Right ventricle myocardium inferior (tissue), 1 donor: ENCODE data around the gene LZIC. TPM values are rescaled to one million over a fixed set of nuclear protein-coding genes. Genes with fewer than 3 reads are reported as not detected.

Source experiments
- ATAC-seq: fragments of 200-7000 bp; cut with Tn5 transposase; one replicate; pipeline ENCODE4 v1.9.1; 2020; ENCODE audit warnings: mild to moderate bottlenecking, moderate library complexity
- DNase-seq: peaks from one replicate; pipeline ENCODE4 v3.0.0; 2021; ENCODE audit errors: missing footprints
- intact Hi-C: fragments of 100-400 bp; cut with DNase I; formaldehyde crosslinking; loops from one replicate; pipeline ENCODE4 v1.11.0; 2022
- total RNA-seq: library from RNA; stranded (reverse); fragmentation: NEBNext Ultra II Directional; extraction: Animal tissue kit (Norgen Biotek cat#: 25700); gene quantifications from one replicate; pipeline ENCODE4 v1.2.1, GENCODE V29; 2021
- donor health status: DM: no; HTN: yes; CAD: no; lungs with severe emphysema.

LZIC gene
- total RNA-seq, 1 donor from 2014 or later = 41.8 TPM

DNA sequence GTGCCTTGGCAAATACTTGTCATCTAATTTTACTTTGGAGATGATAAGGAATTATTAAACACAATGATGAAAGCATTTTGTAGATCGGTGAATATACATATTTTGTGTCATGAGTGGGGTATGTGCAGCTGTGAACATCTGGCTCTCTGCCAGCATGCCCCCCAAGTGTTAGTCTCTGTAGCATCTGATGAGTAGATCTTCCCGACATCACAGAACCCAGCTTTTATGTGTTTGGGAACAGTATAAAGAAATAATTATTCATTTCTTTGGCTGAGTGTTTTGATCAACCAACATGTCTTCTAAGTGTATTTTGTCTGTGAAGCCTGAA is 28.6 kb downstream of the LZIC start:
- ATAC-seq (no peak), DNase-seq (no peak)
- intact Hi-C loops = loop anchor here (5.0 kb wide), 1 partner anchor 287 kb away; no protein-coding TSS in a partner anchor

DNA sequence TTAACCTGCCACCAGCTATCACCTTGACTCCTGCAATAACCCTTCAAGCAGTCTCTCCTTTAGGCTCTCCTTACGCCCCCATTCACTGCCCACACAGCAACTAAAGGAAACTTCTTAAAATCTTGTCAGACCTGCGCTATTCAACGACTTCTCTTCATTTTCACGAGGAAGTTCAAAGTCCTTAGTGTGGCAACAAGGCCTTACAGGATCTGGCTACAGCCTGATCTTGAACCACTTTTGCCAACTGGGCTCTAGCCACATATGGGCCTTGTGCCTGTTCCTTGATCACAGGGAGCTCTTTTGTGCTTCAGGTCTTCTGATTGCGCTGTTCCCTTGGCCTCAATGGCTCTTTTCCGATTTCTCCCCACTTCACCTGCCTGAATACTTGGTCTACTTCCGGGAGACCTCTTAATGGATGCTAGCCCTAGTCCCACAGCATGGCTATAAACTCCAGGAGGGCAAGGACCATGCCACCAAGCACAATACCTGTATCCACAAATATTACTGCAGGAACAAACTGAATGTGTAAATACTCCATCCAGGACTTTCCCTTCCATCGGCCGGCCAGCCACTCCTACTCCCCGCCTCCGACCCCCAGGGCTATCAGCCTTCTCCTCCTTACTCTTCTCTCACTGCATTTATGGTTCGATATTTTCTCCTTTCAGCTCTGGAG is 30.8 kb downstream of the LZIC start:
- intact Hi-C loops = loop anchor here (5.0 kb wide), 1 partner anchor 285 kb away; no protein-coding TSS in a partner anchor
- ATAC-seq (no peak), DNase-seq (no peak)

DNA sequence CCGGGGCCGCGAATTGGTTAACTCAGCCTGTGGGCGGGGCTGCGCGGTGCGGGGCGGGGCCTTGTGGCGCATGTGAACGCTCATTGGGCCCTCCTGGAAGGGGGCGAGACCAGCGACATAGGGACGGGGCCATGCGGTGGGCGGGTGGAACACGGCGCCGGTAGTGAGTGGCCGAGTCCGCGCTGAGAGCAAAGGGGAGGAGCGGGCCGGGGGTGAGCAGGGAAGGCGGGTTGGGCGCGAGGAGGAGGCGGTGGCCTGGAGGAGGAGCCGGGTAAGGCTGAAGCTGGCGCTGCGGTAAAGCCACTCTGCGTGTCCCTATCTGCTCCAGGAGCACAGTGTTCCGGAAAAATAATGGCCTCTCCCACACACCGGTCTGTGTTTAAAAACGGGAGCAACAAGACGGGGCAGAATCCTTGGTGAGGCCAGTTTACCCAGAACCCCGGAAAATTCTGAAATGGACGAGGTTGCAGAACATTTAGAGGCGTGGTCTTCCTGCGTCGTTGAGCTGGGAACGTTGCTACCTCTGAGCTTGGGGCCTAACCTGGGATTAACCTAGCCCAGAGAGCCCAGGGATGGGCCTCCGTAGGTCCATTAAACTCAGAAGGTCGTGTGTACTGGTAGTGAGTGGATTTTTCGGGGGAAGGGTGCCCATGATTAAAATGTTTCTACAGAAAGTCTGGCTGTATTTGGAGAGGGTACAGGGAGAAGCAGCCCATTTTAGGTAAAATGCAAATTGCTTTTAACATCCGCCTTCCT is 32.6 kb downstream of the LZIC start:
- DNase-seq (peak; percentile 100), ATAC-seq (peak; percentile 99)
- intact Hi-C loops = loop anchor here (1.0 to 5.0 kb wide), 3 partner anchors 35 to 283 kb away; partner anchors contain the start of gene UBE4B

DNA sequence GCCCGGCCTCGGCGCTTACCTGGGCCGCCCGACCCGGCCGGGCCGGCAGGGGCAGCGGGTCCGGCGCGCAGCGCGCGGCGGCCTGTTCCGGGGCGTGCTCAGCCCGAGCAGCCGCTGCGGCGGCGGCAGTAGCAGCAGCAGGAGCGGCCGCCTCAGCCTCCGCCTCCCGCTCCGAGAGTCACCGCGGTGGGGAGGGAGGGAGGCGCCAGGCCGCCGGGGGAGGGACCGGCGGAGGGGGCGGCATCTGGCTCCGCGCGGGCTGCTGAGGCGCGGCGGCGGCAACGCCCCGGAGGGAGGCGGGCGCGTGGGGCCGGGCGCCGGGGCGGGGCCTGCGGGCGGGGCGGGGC is 33.1 kb downstream of the LZIC start, which contains the start of gene CTNNBIP1:
Gene CTNNBIP1, minus strand, starts transcription at position 194 of the 347 bp plus-strand sequence. CDS start 38,205 bp downstream, outside the sequence.
- DNase-seq = no peak
- intact Hi-C loops = loop anchor here (1.0 to 5.0 kb wide), 2 partner anchors 122 to 283 kb away; partner anchors contain the start of gene UBE4B
- ATAC-seq = no peak

DNA sequence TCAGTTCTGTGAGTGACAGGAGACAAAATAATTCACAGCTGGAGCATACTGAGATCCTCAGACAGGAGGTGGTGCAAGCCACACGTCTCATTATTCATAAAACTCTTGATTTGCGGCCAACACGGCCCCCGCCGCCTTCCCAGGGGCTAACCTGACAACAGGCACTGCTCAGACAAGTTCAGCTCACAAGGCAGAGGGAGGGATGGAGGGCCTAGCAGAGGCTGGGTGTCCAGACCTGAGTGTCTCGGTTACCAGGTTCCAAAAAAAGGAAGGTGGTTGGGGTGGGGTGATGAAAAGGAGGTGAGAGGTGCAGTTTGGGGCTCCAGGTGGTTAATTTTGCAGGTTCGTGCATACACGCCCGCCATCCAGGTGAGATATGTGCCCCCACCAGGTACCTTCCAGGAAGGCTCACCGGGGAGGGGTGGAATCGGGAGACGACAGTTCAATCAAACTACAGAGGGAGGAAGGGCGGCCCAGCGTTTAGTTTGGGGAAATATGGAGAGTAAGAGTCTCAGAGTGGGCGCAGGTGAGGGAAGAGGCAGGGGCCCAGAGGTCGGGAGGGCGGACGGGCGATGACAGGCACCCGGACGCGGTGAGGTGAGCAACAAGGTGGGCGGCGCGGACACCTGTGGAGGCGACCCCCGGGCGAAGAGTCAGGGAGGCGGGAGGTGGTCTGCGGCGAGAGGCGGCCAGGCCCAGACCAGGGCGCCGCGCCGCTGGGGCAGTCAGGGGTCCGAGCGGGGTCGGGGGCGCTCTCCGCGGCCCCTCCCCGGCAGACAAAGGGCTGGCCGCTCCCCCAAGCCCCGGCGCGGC is 33.8 kb downstream of the LZIC start:
- DNase-seq = no peak
- intact Hi-C loops = loop anchor here (1.0 to 5.0 kb wide), 2 partner anchors 123 to 282 kb away; partner anchors contain the start of gene UBE4B
- ATAC-seq = no peak

DNA sequence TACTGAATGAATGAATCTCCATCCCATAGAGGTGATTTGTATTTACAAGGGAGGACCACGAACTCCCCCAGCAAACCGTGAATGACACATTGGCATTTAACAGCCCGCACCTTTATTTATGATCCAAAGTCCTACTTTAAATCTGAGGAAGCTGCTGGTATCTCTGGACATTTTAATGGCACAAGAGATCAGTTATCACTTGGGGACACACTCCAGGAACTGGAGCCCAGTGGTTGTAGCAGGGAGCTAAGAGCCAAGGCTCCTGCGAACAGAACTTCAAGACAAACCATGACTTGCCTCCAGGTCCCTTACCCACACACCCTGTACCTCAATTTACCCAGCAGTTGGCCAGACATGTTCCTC is 34.3 kb downstream of the LZIC start:
- intact Hi-C loops = no loop called here
- ATAC-seq (no peak), DNase-seq (no peak)

DNA sequence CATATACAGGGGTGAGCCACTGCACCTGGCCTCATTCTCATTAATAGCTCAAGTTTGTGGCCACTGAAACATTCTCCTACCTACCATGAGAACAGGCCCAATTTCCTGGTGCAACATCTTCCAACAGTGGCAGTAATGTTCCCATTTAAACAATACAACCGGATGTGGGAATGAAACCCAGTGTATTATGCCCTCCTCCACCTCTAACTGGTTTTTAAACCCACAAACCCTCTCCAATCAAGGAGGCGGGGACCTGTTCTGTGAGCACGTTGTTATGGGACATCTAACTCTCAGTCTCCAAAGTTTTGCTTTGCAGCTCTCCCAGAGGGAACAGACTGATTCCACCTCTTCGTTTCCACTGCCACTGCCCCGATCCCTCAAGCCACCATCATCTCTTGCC is 35.8 kb downstream of the LZIC start:
- ATAC-seq = no peak
- intact Hi-C loops = no loop called here
- no peak for DNase-seq

DNA sequence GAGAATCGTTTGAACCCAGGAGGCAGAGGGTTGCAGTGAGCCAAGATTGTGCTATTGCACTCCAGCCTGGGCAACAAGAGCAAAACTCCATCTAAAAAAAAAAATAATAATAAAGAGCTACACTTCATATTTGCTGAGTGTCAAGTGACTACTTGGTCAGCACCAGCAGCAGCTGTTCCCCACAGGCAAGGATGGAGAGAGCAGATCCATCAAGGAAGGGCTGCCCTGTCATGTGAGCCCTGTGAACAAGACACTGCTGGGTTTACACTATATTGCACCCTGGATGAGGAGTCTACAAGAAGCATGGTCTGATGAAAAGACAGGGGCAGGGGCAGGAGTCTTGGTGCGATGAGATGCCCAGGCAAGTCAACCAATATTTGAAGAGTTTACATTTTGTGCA is 36.7 kb downstream of the LZIC start:
- intact Hi-C loops = no loop called here
- no peak for DNase-seq
- ATAC-seq = no peak

DNA sequence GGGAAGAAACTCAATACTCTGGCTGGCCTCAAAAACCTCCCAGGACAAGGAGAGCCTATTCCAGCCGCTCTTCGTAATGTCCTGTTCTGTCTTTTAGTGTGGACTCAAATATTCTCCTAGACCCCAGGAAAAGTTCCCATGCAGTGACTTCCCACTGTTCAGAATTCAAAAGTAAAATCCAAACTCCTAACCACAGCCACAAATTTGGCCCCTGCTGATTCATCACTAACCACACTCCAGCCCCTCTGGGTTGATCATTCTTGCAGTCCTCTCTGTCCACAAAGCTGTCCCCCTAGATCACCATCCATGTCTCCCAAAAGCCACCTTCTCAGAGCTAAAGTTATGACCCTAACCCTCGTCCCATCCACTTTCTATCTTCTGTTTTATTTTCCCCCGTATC is 38.2 kb downstream of the LZIC start:
- intact Hi-C loops = no loop called here
- ATAC-seq (no peak), DNase-seq (no peak)

DNA sequence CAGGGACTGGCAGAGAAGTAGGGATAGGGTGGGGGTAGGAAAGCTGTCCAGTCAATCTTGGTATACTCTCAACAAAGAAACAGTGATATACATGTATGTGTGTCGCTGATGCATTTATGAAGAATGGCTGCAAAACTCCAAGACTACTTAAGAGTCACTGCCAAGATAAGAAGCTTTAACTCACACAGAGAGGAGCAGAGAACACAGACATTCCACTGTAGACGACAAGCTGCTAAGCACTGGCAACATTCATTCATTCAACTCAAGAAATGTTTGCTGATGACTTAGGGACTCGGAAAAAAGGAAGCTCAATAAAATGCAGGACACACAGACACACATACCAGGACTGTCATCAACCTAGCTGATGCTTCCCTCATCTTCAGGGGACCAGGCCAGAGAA is 38.6 kb downstream of the LZIC start:
- intact Hi-C loops = no loop called here
- ATAC-seq = no peak

DNA sequence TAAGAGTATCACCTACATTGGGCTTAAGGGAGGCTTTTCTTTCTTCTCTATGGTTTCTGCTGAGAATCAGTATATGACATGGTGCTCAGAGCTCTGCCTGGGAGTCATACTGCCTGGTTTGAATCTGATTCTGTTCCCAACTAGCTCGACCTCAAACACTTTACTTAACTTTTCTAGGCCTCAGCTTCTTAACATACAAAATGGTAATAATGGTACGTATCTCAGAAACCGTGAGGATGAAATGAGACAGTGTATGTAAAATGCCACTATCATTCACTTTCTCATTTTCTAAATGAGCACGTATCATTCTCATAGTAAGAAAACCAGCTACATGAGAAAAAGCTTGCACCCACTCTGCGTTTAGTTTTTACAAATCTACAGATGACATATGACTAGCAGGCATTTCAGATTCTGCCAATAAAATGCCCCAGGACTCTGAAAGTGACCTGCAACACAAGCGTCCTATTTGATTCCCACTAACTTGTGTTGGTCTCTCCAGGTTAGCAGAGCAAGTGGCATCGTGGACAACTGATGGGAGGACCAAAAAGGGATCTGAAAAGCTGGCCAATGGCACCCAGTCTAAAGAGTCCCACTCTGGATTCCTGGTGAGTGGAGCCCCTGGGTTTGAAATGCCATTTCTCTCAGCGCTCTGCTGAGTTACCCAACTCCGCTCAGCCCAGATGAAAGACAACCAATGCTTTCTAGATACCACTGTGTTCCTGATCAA is 39.2 kb downstream of the LZIC start:
- intact Hi-C loops = no loop called here
- DNase-seq (no peak), ATAC-seq (no peak)

More for the DNA sequence above, 38.6 kb downstream of the LZIC start:
- DNase-seq = no peak

DNA sequence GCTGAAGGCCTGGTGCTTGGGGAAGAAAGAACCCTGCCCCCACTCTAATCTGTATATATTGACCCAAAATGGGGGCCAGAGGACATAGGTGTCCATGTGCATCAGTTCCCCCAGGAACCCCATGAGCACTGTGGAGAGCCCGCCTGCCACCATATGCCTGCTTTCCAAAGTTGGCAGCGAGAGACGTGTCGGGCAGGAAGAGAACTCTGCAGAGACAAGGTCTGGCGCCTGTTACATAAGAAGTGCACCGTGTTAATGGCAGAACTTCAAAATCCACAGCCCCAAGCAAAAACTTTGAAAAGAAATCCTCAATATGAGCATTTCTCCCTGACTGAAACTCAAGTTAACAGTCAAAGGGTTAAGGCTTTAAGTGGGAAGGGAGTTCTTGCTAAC is 41.1 kb downstream of the LZIC start:
- DNase-seq = no peak
- no peak for ATAC-seq
- intact Hi-C loops = no loop called here

DNA sequence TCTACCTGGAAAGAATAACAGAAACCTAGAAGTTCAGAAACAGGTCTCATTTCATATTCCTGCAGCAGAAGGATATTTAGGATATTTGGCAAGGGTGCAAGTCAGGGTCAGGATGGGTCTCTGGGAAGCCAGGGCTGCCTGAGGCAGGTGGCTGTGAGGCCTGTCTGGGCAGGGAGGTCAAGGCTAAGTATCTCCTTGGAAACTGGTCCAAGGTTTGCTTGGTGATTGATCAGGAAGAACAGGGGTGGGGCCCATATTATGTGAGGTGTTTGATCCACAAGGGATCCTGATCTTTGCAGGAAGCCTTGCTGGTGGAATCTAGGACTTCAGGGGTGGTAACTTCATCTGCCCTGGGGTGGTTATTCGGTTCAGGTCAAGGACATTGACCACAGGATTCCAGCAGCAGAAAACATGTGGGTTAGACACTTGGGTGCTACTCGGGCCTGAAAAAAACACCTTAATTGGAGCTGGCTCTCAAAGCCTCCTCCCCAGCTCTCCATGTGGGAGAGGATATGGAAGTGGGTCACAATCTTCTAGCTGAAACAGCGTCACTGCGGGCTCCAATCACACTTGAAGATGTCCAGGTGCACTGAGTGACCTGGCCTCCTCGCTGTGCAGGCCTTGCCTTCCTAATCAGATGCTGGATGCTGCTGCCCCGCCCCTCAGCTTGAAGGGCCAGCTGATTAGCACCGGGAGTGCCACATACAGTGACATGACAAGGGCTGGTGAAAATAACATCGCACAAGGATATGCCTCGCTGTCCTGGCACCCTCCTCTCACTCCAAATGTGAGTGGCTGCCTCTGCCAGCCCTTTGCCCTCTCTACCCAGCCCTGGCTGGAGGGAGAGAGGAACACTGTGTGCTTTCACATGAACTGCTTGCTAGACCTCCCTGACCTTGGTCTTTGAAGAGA is 41.8 kb downstream of the LZIC start:
- intact Hi-C loops = no loop called here
- ATAC-seq (peak; percentile 86), DNase-seq (peak; percentile 82)

DNA sequence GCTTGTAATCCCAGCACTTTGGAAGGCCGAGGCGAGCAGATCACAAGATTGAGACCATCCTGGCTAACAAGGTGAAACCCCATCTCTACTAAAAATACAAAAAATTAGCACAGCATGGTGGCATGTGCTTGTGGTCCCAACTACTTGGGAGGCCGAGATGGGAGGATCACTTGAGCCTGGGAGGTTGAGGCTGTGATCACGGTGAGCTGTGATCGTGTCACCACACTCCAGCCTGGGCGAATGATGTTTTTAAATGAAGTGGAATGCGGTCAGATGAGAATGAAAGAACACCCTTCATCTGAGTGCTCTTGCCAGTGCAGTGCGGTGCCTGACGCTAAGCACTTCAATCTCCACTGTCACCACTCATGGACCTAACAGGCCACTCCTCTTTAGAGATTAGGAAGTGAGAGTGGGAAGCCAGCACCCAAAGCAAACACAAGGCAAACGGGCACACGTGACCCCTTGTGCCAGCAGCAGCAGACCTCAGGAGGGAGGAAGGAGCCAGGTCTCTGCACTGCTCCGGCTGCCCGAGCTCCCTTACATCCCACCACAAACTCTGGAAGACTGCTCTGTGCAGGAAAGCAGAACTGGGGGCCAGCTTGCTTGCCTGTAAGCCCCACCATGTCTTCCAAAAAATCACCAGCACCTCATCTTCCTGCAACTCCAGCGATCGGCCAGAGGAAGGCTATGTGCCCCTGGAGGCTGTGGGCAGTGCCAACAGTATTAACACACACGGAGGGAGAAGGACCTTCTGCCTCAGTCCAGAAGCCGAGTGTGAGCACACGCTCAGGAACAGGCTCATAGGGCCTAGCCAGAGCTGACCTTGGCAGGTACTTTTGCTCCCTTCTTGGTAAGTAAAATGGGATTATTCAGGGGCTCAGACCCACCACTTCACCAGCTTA is 42.8 kb downstream of the LZIC start:
- peak; percentile 83 for DNase-seq
- intact Hi-C loops = no loop called here
- peak; percentile 89 for ATAC-seq

DNA sequence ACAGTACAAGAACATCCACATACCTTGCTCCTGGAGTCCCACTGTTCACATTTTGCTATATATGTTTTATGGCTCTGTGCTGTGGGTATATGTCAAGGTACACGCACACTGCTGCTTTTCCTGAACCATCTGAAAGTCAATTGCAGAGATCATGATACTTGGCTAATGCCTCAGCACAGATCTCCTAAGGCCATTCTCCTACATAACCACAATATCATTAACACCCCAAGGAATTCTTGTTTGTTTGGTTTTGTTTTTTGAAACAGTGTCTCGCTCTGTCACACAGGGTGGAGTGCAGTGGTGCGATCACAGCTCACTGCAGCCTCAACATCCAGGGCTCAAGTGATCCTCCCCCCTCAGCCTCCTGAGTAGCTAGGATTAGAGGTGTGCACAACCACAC is 49.1 kb downstream of the LZIC start:
- ATAC-seq (no peak), DNase-seq (no peak)
- intact Hi-C loops = no loop called here

DNA sequence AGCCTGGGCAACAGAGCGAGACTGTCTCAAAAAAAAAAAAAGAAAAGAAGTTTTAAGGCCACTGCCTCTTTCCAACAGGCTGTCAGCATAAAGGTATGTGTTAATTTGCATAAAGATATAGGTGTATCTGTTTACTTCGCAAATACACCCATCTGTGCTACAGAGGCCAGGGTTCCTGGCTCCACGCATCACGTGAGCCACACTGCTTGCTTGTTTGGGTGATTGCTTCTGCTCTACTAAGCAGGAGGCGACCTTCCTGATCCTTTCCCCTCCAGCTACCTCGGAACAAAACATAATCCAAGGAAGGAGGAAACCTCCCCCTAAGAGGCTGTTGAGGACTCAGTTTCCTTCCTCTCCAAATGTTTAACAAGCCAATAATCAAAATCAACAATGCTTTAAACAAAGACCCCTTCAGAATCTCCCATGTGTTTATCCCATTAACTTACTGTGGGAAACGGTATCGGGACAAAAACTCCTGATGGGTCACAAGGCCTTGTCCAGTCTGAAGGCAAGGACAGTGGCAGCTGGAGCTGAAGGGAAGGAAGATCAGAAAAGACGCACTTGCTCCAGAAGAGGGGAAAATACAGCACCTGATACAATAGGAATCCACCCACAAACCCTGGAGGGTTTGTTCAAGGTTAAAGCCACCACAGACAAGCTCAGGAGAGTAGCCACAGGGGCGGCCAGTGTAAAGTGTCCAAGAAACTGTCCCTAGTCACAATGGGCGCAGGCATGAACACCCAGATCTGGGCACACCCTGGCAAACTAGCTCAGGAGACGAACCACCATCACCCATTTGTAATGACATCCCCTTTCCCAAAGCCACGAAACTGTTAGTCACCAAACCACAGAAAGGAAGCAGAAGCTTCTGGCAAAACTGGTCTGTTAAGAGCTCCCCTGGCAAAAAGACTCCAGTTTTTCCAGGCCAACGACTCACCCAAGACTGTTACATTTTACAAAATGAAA is 50.3 kb downstream of the LZIC start:
- no peak for DNase-seq
- ATAC-seq = peak; percentile 29
- intact Hi-C loops = no loop called here
